Esophagus squamous epithelium (tissue), 4 donors: ENCODE measurements around the gene REEP1.

Experiments used
- CTCF ChIP-seq, 6 experiments: fragments of 450-650 bp in 4 of 6; fragments of 200-600 bp in 2 of 6; sonication (generic) in 2 of 6; IDR thresholded peaks; one replicate each; pipeline ENCODE4 v1.5.1; 2016 to 2019; ENCODE audit warnings: antibody characterized with exemption in 6 of 6, mild to moderate bottlenecking in 4 of 6, moderate library complexity in 4 of 6
- POLR2A ChIP-seq, 4 donors: fragments of 450-650 bp; IDR thresholded peaks; one replicate each; pipeline ENCODE4 v1.6.1; 2017; ENCODE audit warnings: antibody characterized with exemption in 4 of 4, mild to moderate bottlenecking in 4 of 4, moderate library complexity in 3 of 4

GRCh38 chr2:86341470-86341869 is 4.0 kb upstream of the REEP1 start:
- TF ChIP-seq CTCF (IDR thresholded peaks at IDR 0.05) (no peak), POLR2A (IDR thresholded peaks at IDR 0.05) (no peak)
